ENCODE results near the gene KRT75. TPM values are rescaled to one million over a fixed set of nuclear protein-coding genes. Genes with fewer than 3 reads are reported as not detected.
A peak's percentile ranks its signal among the peaks of the same experiment; 100 is the strongest.

The KRT75 gene
- total RNA-seq, 1 experiment from 2014 or later = not detected

GRCh38 chr12:52446367-52447045, 12.3 kb upstream of the KRT75 start:
- Histone ChIP-seq H3K4me3 (ENCODE audit: insufficient read depth, low read depth, low read length) (no peak overlapping the region), H3K36me3 (replicated peaks; ENCODE audit: control insufficient read depth, insufficient read depth, low read length) (no peaks in the 10 kb centered on the region), H3K27me3 (ENCODE audit: control insufficient read depth, insufficient read depth, low read length) (no peaks in the 10 kb centered on the region)
- DNase-seq = peak; percentile 3

DNA sequence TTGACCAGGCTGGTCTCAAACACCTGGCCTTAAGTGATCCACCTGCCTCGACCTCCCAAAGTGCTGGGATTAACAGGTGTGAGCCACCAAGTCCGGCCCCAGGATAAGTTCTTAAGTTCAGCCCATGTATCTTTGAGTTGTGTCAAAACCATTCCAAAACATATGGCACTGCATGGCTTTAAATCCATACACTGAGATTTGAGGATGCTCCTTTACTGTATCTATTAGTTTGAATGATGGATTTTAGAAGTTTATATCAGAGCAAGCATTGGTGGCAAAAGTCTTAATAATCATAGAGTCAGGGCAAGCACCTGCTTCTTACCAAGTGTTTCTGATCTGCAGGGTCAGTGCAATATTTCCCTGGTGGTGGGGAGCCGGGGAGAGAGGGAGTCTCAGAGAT, 11.7 kb upstream of the KRT75 start:
- no peak overlapping the region for H3K4me3 ChIP-seq (ENCODE audit: insufficient read depth, low read depth, low read length)
- no peaks in the 10 kb centered on the region for H3K27me3 ChIP-seq (ENCODE audit: control insufficient read depth, insufficient read depth, low read length)
- no peaks in the 10 kb centered on the region for H3K36me3 ChIP-seq (replicated peaks; ENCODE audit: control insufficient read depth, insufficient read depth, low read length)
- DNase-seq = no peak

DNA sequence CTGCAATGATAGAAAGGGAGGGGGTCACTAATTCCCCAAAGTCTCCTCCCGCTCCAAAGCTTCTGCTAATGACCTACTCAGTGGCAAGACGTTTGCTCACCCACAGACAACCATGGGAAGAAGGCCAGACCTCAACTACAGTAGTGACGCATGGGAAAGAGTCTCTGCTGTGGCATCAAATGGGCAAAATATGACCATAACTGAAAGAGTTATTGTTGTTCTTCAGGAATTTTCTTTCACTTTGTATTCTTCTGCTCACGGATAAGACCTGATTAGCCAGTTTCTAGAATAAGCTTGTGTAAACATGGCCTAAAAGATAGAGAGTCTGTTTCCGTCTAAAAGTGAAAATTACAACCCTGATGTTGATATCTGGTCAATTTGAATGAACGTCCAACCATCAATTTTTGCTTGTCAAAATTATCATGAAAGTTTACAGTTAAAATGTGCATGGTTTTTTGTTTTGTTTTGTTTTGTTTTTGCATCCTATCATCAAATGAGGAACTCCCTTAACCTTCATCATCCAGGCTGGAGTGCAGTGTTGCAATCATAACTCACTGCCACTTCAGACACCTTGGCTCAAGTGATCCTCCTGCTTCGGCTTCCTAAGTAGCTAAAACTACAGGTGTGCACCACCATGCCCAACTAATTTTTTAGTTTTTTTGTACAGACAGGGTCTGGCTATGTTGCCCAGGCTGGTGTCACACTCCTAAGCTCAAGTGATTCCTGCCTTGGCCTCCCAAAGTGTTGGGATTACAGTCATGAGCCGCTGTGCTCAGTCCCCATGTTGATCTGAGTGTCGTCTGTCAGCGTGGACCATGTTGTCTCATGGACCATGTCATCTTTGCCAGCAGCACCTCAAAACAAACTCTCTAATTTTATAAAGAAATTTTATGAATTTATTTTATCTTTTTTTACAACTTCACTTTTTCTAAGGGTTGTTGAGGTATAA, 10.8 kb upstream of the KRT75 start:
- H3K27me3 ChIP-seq (ENCODE audit: control insufficient read depth, insufficient read depth, low read length) = no peaks in the 10 kb centered on the region
- no peak overlapping the region for H3K4me3 ChIP-seq (ENCODE audit: insufficient read depth, low read depth, low read length)
- no peaks in the 10 kb centered on the region for H3K36me3 ChIP-seq (replicated peaks; ENCODE audit: control insufficient read depth, insufficient read depth, low read length)
- DNase-seq = no peak

GRCh38 chr12:52443966-52444365, 9.8 kb upstream of the KRT75 start:
- Histone ChIP-seq H3K27me3 (ENCODE audit: control insufficient read depth, insufficient read depth, low read length) (no peaks in the 10 kb centered on the region), H3K4me3 (ENCODE audit: insufficient read depth, low read depth, low read length) (no peak overlapping the region), H3K36me3 (replicated peaks; ENCODE audit: control insufficient read depth, insufficient read depth, low read length) (no peaks in the 10 kb centered on the region)
- DNase-seq = no peak

DNA sequence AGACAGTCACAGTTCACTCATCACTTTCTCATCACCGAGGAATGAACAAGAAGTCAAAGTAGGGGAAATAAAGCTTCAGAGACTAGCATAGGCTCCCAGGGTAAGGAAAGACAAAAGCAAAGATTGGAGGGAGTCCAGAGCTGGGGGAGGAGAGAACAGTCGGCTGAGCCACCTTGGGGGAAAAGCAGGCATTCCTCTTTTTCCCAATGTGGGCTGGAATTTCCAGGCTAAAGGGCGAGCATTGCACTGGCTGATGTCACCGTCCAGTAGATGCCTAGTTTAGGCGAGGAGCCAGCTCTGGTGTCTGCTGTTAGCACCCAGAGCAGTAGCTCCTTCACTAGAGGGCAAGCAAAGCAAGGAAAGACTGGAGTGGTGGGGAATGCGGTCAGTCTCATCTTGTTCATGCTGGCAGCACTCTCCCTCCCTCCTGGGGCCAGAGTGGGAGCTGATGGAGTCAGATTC, 8.5 kb upstream of the KRT75 start:
- Histone ChIP-seq H3K27me3 (ENCODE audit: control insufficient read depth, insufficient read depth, low read length) (no peaks in the 10 kb centered on the region; the same call in 1 of the 2 replicates), H3K4me3 (ENCODE audit: insufficient read depth, low read depth, low read length) (no peak overlapping the region), H3K36me3 (replicated peaks; ENCODE audit: control insufficient read depth, insufficient read depth, low read length) (no peaks in the 10 kb centered on the region)
- DNase-seq = peak; percentile 79

DNA sequence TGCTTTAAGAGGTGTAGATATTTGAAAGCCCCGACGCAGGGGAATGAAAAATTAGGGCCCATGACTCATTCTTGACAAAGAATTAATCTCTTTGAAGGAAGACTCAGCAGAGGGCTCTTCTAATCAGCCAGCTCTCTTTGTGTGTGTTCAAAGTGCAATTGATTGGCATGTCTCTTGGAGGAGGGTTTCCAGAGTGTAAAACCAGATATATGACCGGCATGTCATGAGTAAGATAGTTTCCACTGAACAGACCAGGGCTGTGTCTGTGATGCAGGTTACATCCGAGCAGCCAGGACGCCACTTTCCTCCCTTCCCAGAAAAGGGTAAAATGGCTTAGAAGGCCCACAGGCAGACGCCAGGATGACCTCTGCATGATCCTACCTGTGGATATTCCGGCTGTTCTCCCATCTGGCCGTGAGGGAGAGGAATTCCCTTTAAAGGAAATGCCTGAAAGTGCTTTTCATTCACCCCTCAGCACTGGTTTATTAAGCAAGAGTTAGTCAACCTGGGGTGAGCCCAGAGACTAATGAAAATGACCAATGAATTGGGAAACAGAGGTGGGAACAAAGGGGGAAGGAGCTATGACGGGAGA, 7.2 kb upstream of the KRT75 start:
- Histone ChIP-seq H3K4me3 (ENCODE audit: insufficient read depth, low read depth, low read length) (no peak overlapping the region), H3K27me3 (ENCODE audit: control insufficient read depth, insufficient read depth, low read length) (no peaks in the 10 kb centered on the region; the same call in 1 of the 2 replicates), H3K36me3 (replicated peaks; ENCODE audit: control insufficient read depth, insufficient read depth, low read length) (no peaks in the 10 kb centered on the region)
- no peak for DNase-seq

DNA sequence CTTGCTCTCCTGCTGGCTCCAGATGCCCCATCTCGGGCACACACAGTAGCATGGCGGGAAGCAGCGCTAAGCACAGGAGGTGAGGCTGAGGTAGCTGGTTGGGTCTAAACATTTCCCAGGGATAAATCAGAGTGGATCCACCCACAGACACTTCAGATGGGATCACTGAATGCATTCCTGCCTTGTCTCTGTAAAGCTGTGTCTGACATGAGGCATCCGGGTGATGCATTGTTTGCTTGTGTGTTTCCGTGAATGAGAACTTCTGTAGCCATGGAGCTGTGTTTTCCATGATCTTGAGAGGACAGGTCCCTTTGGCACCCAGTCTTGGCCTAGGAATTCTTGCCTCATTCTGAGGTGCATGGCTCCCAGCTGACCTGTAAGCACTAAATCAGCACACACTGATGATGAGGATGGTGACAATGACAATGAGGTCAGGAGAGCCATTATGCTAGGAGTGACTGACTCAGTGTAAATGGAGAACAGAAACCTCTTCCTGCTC, 6.7 kb upstream of the KRT75 start:
- DNase-seq = no peak
- H3K36me3 ChIP-seq (replicated peaks; ENCODE audit: control insufficient read depth, insufficient read depth, low read length) = no peaks in the 10 kb centered on the region
- H3K27me3 ChIP-seq (ENCODE audit: control insufficient read depth, insufficient read depth, low read length) = no peaks in the 10 kb centered on the region; the same call in 1 of the 2 replicates
- no peak overlapping the region for H3K4me3 ChIP-seq (ENCODE audit: insufficient read depth, low read depth, low read length)

DNA sequence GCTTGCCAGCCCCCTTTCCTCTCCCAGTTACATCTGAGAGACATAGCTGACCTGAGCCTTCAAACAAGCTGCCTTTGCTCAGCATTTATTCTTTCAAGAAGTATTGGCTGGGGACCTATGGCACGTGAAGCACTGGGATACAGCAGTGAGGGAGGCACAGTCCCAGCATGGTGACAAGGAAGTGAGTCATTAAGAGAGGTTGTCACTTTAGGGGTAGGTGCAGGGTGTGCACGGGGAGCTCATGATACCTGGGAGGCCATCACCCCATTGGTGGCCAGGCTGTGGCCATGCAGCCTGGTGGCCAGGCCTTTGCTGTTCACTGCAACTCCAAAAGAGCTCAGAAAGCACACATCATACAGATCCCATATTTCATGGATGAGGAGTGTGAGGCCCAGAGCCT, 5.7 kb upstream of the KRT75 start:
- H3K36me3 ChIP-seq (replicated peaks; ENCODE audit: control insufficient read depth, insufficient read depth, low read length) = no peaks in the 10 kb centered on the region
- H3K4me3 ChIP-seq (ENCODE audit: insufficient read depth, low read depth, low read length) = no peak overlapping the region
- DNase-seq = no peak
- H3K27me3 ChIP-seq (ENCODE audit: control insufficient read depth, insufficient read depth, low read length) = no peaks in the 10 kb centered on the region; the same call in 1 of the 2 replicates

GRCh38 chr12:52439420-52439819, 5.2 kb upstream of the KRT75 start:
- no peak overlapping the region for H3K4me3 ChIP-seq (ENCODE audit: insufficient read depth, low read depth, low read length)
- H3K36me3 ChIP-seq (replicated peaks; ENCODE audit: control insufficient read depth, insufficient read depth, low read length) = no peaks in the 10 kb centered on the region
- no peaks in the 10 kb centered on the region; the same call in 1 of the 2 replicates for H3K27me3 ChIP-seq (ENCODE audit: control insufficient read depth, insufficient read depth, low read length)
- DNase-seq = no peak

DNA sequence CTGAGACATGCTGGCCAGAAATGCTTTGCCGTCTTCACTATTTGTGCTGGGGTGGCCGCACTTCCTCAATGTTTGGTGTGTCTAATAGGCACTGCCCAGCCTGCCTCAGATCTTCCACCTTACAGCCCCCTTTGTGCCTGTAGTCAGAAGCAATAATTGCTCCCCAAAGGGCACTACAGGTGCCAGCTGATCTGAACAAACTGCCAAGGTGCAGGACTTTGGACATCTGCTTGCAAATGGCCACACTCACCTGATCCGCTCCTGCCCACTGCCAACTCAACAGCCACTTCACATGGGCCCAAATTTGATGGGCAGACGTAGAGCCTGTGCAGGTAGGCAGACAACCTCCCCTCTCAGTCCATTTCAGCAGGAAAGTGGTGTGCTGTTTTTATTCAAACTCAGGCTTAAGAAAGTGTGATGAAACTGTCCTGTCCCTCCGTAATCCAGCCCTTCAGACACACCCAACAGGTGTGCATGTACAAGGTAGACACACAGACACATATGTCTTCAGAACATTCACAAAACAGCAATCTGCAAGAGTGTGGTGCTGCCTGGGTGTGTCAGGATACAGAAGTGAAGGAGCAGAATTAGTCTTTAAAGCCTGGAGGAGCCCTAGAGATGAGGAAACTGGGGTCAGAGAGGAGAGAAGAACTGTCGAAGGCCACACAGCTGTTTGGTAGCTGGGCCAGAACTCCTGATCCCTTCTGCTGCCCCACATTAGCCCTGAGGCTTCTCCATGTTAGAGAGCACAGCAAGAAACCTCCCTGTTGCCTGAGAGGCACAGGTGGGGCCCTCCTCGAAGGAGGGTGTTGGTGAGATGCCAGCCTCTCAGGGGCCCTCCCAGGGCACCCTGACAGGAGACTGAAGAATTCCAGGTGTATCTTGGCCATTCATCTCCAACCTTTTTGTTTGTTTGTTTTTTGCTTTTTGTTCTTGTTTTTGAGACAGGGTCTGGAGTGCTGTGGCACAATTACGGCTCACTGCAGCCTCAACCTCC, 4.4 kb upstream of the KRT75 start:
- DNase-seq = no peak
- Histone ChIP-seq H3K4me3 (ENCODE audit: insufficient read depth, low read depth, low read length) (no peak overlapping the region), H3K27me3 (ENCODE audit: control insufficient read depth, insufficient read depth, low read length) (no peaks in the 10 kb centered on the region; the same call in 1 of the 2 replicates), H3K36me3 (replicated peaks; ENCODE audit: control insufficient read depth, insufficient read depth, low read length) (no peaks in the 10 kb centered on the region)

GRCh38 chr12:52437508-52437907, 3.3 kb upstream of the KRT75 start:
- DNase-seq = no peak
- H3K4me3 ChIP-seq (ENCODE audit: insufficient read depth, low read depth, low read length) = no peak overlapping the region
- H3K27me3 ChIP-seq (ENCODE audit: control insufficient read depth, insufficient read depth, low read length) = no peaks in the 10 kb centered on the region; the same call in 1 of the 2 replicates
- H3K36me3 ChIP-seq (replicated peaks; ENCODE audit: control insufficient read depth, insufficient read depth, low read length) = no peaks in the 10 kb centered on the region

GRCh38 chr12:52436828-52437474, 2.8 kb upstream of the KRT75 start:
- no peaks in the 10 kb centered on the region for H3K36me3 ChIP-seq (replicated peaks; ENCODE audit: control insufficient read depth, insufficient read depth, low read length)
- H3K27me3 ChIP-seq (ENCODE audit: control insufficient read depth, insufficient read depth, low read length) = no peaks in the 10 kb centered on the region; the same call in 1 of the 2 replicates
- DNase-seq = no peak
- no peak overlapping the region for H3K4me3 ChIP-seq (ENCODE audit: insufficient read depth, low read depth, low read length)
